Stomach (tissue), 4 donors: Measurements from ENCODE around the gene FBXL22.

Experiments
- CTCF ChIP-seq, 7 experiments: fragments of 450-650 bp in 4 of 7; fragments of 200-600 bp in 3 of 7; sonication (generic) in 3 of 7; IDR thresholded peaks; one replicate each; pipeline ENCODE4 v1.5.1; 2016 to 2019; ENCODE audit warnings: antibody characterized with exemption in 7 of 7, control low read depth in 2 of 7, mild to moderate bottlenecking in 1 of 7
- EP300 ChIP-seq: sonication (generic); formaldehyde crosslinking; IDR thresholded peaks from one replicate; pipeline ENCODE4 v1.6.1; 2017; ENCODE audit warnings: antibody characterized with exemption
- POLR2A ChIP-seq, 4 donors: fragments of 450-650 bp; IDR thresholded peaks; one replicate each; pipeline ENCODE4 v1.6.1; 2016; ENCODE audit warnings: antibody characterized with exemption in 4 of 4, control low read depth in 2 of 4, mild to moderate bottlenecking in 1 of 4, moderate library complexity in 1 of 4
- POLR2AphosphoS5 ChIP-seq, 3 donors: sonication (generic); formaldehyde crosslinking; IDR thresholded peaks; one replicate each; pipeline ENCODE4 v1.6.1; 2016; ENCODE audit warnings: antibody characterized with exemption in 3 of 3

GRCh38 chr15:63601704-63602185, 4.6 kb downstream of the FBXL22 start:
- TF ChIP-seq CTCF (IDR thresholded peaks at IDR 0.05) = no peak
- TF ChIP-seq POLR2A (IDR thresholded peaks at IDR 0.05) = no peak
- TF ChIP-seq POLR2AphosphoS5 (IDR thresholded peaks at IDR 0.05) = no peak
- TF ChIP-seq EP300 = no peak
